Measurements from ENCODE around the gene SVOP. TPM values are rescaled to one million over a fixed set of nuclear protein-coding genes. Genes with fewer than 3 reads are reported as not detected.

Gene SVOP
- total and polyA plus RNA-seq, 2 experiments from 2014 or later = 0.10 TPM; not detected in 1

GRCh38 chr12:108939594-108939993 is 81.3 kb downstream of the SVOP start:
- ATAC-seq (peak; percentile 98), DNase-seq (ENCODE audit: low spot score) (peak; percentile 69)
- no peak overlapping the region for H3K4me3 ChIP-seq
- TF ChIP-seq EZH2phosphoT487 (IDR thresholded peaks at IDR 0.05; ENCODE audit: unreplicated experiment) (no peak), REST (IDR thresholded peaks at IDR 0.05; ENCODE audit: unreplicated experiment) (no peak), ETS1 (IDR thresholded peaks at IDR 0.05) (peak; percentile 43; the same call in 1 of the 2 replicates), ZNF114 (CRISPR knock-in tag; IDR thresholded peaks at IDR 0.05) (no peak)
- H3K4me3 Mint-ChIP-seq = no peak overlapping the region
- H3K9me3 Mint-ChIP-seq = no peaks in the 10 kb centered on the region
- H4K20me1 ChIP-seq (replicated peaks; ENCODE audit: insufficient read depth) = no peaks in the 10 kb centered on the region
- H3K4me1 Mint-ChIP-seq = no peaks in the 10 kb centered on the region
- 0 out of 2 replicates have a peak, but pooled peaks cover 1% of the 10 kb centered on the region for H3K9me2 ChIP-seq (ENCODE audit: insufficient read depth)
- H3K36me3 Mint-ChIP-seq (ENCODE audit: low read depth) = no peaks in the 10 kb centered on the region; the same call in 2 of the 3 replicates
- no peaks in the 10 kb centered on the region for H3K4me1 ChIP-seq (ENCODE audit: insufficient read depth)
- no peaks in the 10 kb centered on the region for H3K79me2 ChIP-seq (replicated peaks; ENCODE audit: insufficient read depth)
- no peak overlapping the region for H3K27ac ChIP-seq (ENCODE audit: low read depth)
- H3K4me2 ChIP-seq = no peak overlapping the region
- H3K27me3 Mint-ChIP-seq (ENCODE audit: insufficient read depth, low read depth, poor library complexity) = peaks cover 3% of the 10 kb centered on the region
- no peaks in the 10 kb centered on the region for H3K36me3 ChIP-seq (ENCODE audit: insufficient read depth)
- peak overlapping the region; percentile 93 for H3K27ac Mint-ChIP-seq
- peak overlapping the region; percentile 26; the same call in 1 of the 2 replicates for H2AFZ ChIP-seq
- no peaks in the 10 kb centered on the region for H3K27me3 ChIP-seq (ENCODE audit: insufficient read depth)
- H3F3A ChIP-seq (replicated peaks; ENCODE audit: low read depth) = no peaks in the 10 kb centered on the region

GRCh38 chr12:108938247-108938924 is 82.5 kb downstream of the SVOP start:
- Histone ChIP-seq H3K27me3 (ENCODE audit: insufficient read depth) (no peaks in the 10 kb centered on the region), H3K9me2 (ENCODE audit: insufficient read depth) (0 out of 2 replicates have a peak, but pooled peaks cover 5% of the 10 kb centered on the region), H3K36me3 (ENCODE audit: insufficient read depth) (no peaks in the 10 kb centered on the region), H3K79me2 (replicated peaks; ENCODE audit: insufficient read depth) (no peaks in the 10 kb centered on the region), H3K4me3 (no peak overlapping the region), H3K4me1 (ENCODE audit: insufficient read depth) (no peaks in the 10 kb centered on the region), H2AFZ (no peak overlapping the region), H3F3A (replicated peaks; ENCODE audit: low read depth) (no peaks in the 10 kb centered on the region), H3K27ac (ENCODE audit: low read depth) (no peak overlapping the region), H3K4me2 (no peak overlapping the region), H4K20me1 (replicated peaks; ENCODE audit: insufficient read depth) (no peaks in the 10 kb centered on the region)
- ATAC-seq (no peak), DNase-seq (ENCODE audit: low spot score) (no peak)
- H3K36me3 Mint-ChIP-seq (ENCODE audit: low read depth) = no peaks in the 10 kb centered on the region
- no peaks in the 10 kb centered on the region for H3K9me3 Mint-ChIP-seq
- no peaks in the 10 kb centered on the region for H3K4me1 Mint-ChIP-seq
- no peak overlapping the region for H3K27ac Mint-ChIP-seq
- H3K4me3 Mint-ChIP-seq = no peak overlapping the region
- H3K27me3 Mint-ChIP-seq (ENCODE audit: insufficient read depth, low read depth, poor library complexity) = peaks cover 8% of the 10 kb centered on the region
- TF ChIP-seq ZNF114 (CRISPR knock-in tag; IDR thresholded peaks at IDR 0.05) (no peak), REST (IDR thresholded peaks at IDR 0.05; ENCODE audit: unreplicated experiment) (no peak), NANOG (IDR thresholded peaks at IDR 0.05; ENCODE audit: borderline replicate concordance) (no peak), EZH2 (IDR thresholded peaks at IDR 0.05; ENCODE audit: low read depth, unreplicated experiment) (no peak), CREB1 (CRISPR knock-in tag; IDR thresholded peaks at IDR 0.05; ENCODE audit: low read depth) (no peak), CTCF (conservative IDR thresholded peaks at IDR 0.05; ENCODE audit: low read depth in 2 of 2) (no peak), EZH2phosphoT487 (IDR thresholded peaks at IDR 0.05; ENCODE audit: unreplicated experiment) (no peak), STAT1 (IDR thresholded peaks at IDR 0.05; ENCODE audit: unreplicated experiment) (no peak), JUNB (IDR thresholded peaks at IDR 0.05; ENCODE audit: unreplicated experiment) (no peak), ETS1 (IDR thresholded peaks at IDR 0.05) (no peak), POLR2AphosphoS5 (IDR thresholded peaks at IDR 0.05; ENCODE audit: low read depth) (no peak)

Data from GM23338 (cell line).